Activated naive CD8-positive, alpha-beta T cell treated with anti-CD3 and anti-CD28 coated beads for 36 hours (primary cell): ENCODE data around the gene ANKRD28. TPM values are rescaled to one million over a fixed set of nuclear protein-coding genes. Genes with fewer than 3 reads are reported as not detected.

Experiments
- DNase-seq: peaks from one replicate; pipeline ENCODE4 v3.0.0; 2021
- H3K27ac Mint-ChIP-seq: one replicate; pipeline ENCODE4 v1.8.0; 2022; ENCODE audit warnings: mild to moderate bottlenecking, moderate library complexity, mixed read lengths
- H3K27me3 Mint-ChIP-seq: one replicate; pipeline ENCODE4 v1.8.0; 2022; ENCODE audit warnings: mild to moderate bottlenecking, mixed read lengths
- H3K36me3 Mint-ChIP-seq: one replicate; pipeline ENCODE4 v1.8.0; 2021; ENCODE audit warnings: mild to moderate bottlenecking, mixed read lengths
- H3K4me1 Mint-ChIP-seq: one replicate; pipeline ENCODE4 v1.8.0; 2021; ENCODE audit warnings: mixed read lengths
- H3K4me3 Mint-ChIP-seq: one replicate; pipeline ENCODE4 v1.8.0; 2022; ENCODE audit warnings: mild to moderate bottlenecking, moderate library complexity, mixed read lengths
- H3K9me3 Mint-ChIP-seq: one replicate; pipeline ENCODE4 v1.8.0; 2022; ENCODE audit warnings: mixed read lengths
- total RNA-seq, 2 experiments: library from RNA; stranded (reverse); gene quantifications; one replicate each; pipeline ENCODE4 v1.2.3, GENCODE V29; 2021

ANKRD28 gene
- total RNA-seq, 2 experiments from 2014 or later: 31.2 to 33.1 TPM

- Mint-ChIP-seq H3K9me3 (no peaks in the 10 kb centered on the region), H3K27me3 (no peaks in the 10 kb centered on the region), H3K4me3 (no peak overlapping the region), H3K4me1 (peaks cover 2% of the 10 kb centered on the region), H3K36me3 (peaks cover 12% of the 10 kb centered on the region), H3K27ac (no peak overlapping the region)
- no peak for DNase-seq
Measured at GRCh38 chr3:15693355-15693754, 104.4 kb downstream of the ANKRD28 start.

- DNase-seq: no peak
- no peak overlapping the region for H3K27ac Mint-ChIP-seq
- H3K36me3 Mint-ChIP-seq: peaks cover 8% of the 10 kb centered on the region
- no peaks in the 10 kb centered on the region for H3K9me3 Mint-ChIP-seq
- H3K4me1 Mint-ChIP-seq: peaks cover 2% of the 10 kb centered on the region
- no peaks in the 10 kb centered on the region for H3K27me3 Mint-ChIP-seq
- no peak overlapping the region for H3K4me3 Mint-ChIP-seq
Measured at GRCh38 chr3:15690748-15691147, 107.0 kb downstream of the ANKRD28 start.

GRCh38 chr3:15690230-15690629 is 107.5 kb downstream of the ANKRD28 start:
- DNase-seq: no peak
- H3K27ac Mint-ChIP-seq: no peak overlapping the region
- H3K27me3 Mint-ChIP-seq: no peaks in the 10 kb centered on the region
- H3K9me3 Mint-ChIP-seq: no peaks in the 10 kb centered on the region
- no peak overlapping the region for H3K4me3 Mint-ChIP-seq
- peaks cover 11% of the 10 kb centered on the region for H3K36me3 Mint-ChIP-seq
- peaks cover 2% of the 10 kb centered on the region for H3K4me1 Mint-ChIP-seq

GRCh38 chr3:15685927-15686326 is 111.9 kb downstream of the ANKRD28 start:
- no peak for DNase-seq
- H3K9me3 Mint-ChIP-seq: no peaks in the 10 kb centered on the region
- no peak overlapping the region for H3K4me3 Mint-ChIP-seq
- H3K27ac Mint-ChIP-seq: no peak overlapping the region
- no peaks in the 10 kb centered on the region for H3K4me1 Mint-ChIP-seq
- H3K27me3 Mint-ChIP-seq: no peaks in the 10 kb centered on the region
- peaks cover 15% of the 10 kb centered on the region for H3K36me3 Mint-ChIP-seq

DNA sequence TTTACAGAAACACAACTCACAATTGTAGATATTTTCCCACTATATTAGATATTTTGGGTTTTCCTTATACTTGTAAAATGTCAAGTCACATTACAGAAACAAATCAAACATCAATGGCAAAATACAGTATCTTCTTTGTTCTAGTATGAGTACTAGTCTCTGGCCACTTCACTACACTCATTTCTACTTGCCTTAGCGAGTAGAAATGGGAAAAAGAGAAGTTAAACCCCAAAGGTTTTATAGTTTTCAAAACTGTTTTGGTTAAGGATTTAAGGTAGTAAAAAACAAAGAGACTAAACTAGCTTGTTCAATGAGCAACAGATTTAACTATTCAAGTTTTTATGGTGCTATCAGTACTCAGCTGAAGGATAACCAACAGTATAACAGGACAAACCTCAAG is 114.5 kb downstream of the ANKRD28 start:
- Mint-ChIP-seq H3K36me3 (peaks cover 18% of the 10 kb centered on the region), H3K27ac (no peak overlapping the region), H3K27me3 (no peaks in the 10 kb centered on the region)

DNA sequence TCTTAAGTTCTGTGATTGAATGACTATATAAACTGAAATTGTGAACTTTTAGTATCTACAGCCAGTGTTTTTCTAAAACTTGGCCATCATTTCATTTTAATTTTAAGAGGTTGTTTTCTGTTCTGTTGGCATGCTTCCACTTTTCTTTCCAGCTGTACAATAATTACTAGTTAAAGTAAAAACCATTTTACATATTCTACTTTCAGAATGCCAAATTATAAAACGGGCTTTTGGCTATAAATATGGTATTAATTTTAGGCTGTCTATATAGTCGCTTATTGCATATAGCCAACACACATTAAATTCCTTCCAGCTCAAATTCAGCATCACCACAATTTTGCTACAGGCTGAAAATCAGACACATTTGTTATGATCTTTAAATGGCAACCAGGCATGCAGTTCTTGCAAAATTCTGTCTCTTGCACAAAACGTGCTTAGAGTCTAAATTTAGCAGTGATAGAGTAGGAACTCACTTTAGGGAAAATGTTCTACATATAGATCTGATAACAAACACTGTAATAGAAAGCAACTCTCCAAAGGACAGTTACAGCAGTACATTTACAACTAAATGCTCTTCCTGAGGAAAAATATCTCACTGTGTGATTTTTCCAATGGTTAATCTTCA is 115.1 kb downstream of the ANKRD28 start:
- no peak for DNase-seq
- H3K27me3 Mint-ChIP-seq: no peaks in the 10 kb centered on the region
- peaks cover 18% of the 10 kb centered on the region for H3K36me3 Mint-ChIP-seq
- no peak overlapping the region for H3K27ac Mint-ChIP-seq
- no peaks in the 10 kb centered on the region for H3K4me1 Mint-ChIP-seq
- H3K4me3 Mint-ChIP-seq: no peak overlapping the region
- H3K9me3 Mint-ChIP-seq: no peaks in the 10 kb centered on the region

More for the DNA sequence above, 114.5 kb downstream of the ANKRD28 start:
- Mint-ChIP-seq H3K4me3 (no peak overlapping the region), H3K9me3 (no peaks in the 10 kb centered on the region), H3K4me1 (no peaks in the 10 kb centered on the region)
- no peak for DNase-seq

- Mint-ChIP-seq H3K36me3 (peaks cover 19% of the 10 kb centered on the region), H3K27ac (no peak overlapping the region), H3K4me1 (no peaks in the 10 kb centered on the region), H3K4me3 (no peak overlapping the region), H3K9me3 (no peaks in the 10 kb centered on the region), H3K27me3 (no peaks in the 10 kb centered on the region)
- no peak for DNase-seq
Measured at GRCh38 chr3:15681668-15682067, 116.1 kb downstream of the ANKRD28 start.

- Mint-ChIP-seq H3K36me3 (peaks cover 9% of the 10 kb centered on the region), H3K4me3 (no peak overlapping the region), H3K9me3 (no peaks in the 10 kb centered on the region), H3K27me3 (no peaks in the 10 kb centered on the region), H3K27ac (no peak overlapping the region), H3K4me1 (no peaks in the 10 kb centered on the region)
- no peak for DNase-seq
Measured at GRCh38 chr3:15679306-15679705, 118.5 kb downstream of the ANKRD28 start.

DNA sequence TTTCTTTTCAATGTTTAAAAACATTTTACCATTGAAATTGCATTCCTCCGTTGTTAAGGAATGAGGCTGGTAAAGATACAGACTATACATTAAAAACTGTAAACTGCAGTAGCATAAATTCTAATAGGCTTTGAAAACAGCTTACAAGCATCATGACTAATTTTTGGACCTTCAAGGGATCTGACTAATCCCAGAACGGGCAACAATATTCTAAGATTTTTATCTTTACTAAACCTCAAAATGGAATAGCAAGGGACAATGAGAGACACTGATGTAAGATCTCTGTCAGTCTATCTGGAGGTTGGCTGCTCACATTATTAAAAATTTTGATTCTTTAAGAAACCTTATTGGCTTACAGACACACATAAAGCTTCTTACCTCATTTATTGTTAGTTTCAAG is 121.5 kb downstream of the ANKRD28 start:
- H3K36me3 Mint-ChIP-seq: peaks cover 12% of the 10 kb centered on the region
- no peak overlapping the region for H3K4me3 Mint-ChIP-seq
- no peaks in the 10 kb centered on the region for H3K9me3 Mint-ChIP-seq
- no peak overlapping the region for H3K27ac Mint-ChIP-seq
- no peaks in the 10 kb centered on the region for H3K4me1 Mint-ChIP-seq
- H3K27me3 Mint-ChIP-seq: no peaks in the 10 kb centered on the region
- no peak for DNase-seq

GRCh38 chr3:15673536-15673935 is 124.2 kb downstream of the ANKRD28 start:
- Mint-ChIP-seq H3K4me1 (peaks cover 2% of the 10 kb centered on the region), H3K27ac (no peak overlapping the region), H3K27me3 (no peaks in the 10 kb centered on the region)

GRCh38 chr3:15667484-15667883 is 130.3 kb downstream of the ANKRD28 start:
- no peak overlapping the region for H3K27ac Mint-ChIP-seq
- peaks cover 4% of the 10 kb centered on the region for H3K9me3 Mint-ChIP-seq
- H3K4me1 Mint-ChIP-seq: peaks cover 19% of the 10 kb centered on the region
- no peak overlapping the region for H3K4me3 Mint-ChIP-seq
- no peaks in the 10 kb centered on the region for H3K27me3 Mint-ChIP-seq
- peaks cover 39% of the 10 kb centered on the region for H3K36me3 Mint-ChIP-seq
- peak; percentile 40 for DNase-seq

More at GRCh38 chr3:15673536-15673935, 124.2 kb downstream of the ANKRD28 start:
- Mint-ChIP-seq H3K36me3 (peaks cover 15% of the 10 kb centered on the region), H3K9me3 (no peaks in the 10 kb centered on the region), H3K4me3 (no peak overlapping the region)
- no peak for DNase-seq

DNA sequence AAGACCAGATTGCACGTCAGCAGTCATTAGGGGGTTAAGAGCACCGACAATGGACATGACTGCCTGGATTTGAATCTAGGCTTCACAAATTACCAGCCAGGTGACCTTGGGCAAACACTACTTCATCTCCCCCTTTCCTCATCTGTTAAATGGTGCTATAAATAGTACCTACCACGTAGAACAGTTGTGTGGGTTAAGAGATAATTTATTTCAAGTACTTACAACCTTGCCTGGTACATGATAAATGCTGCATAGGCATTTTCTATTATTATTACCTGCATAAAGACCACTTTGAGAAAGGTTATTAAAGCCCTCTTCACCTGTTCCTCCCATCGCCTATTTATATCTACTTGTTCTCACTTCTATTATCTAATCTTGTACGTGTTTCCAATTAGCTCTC is 131.5 kb downstream of the ANKRD28 start:
- peaks cover 19% of the 10 kb centered on the region for H3K4me1 Mint-ChIP-seq
- peaks cover 39% of the 10 kb centered on the region for H3K36me3 Mint-ChIP-seq
- no peak overlapping the region for H3K4me3 Mint-ChIP-seq
- peaks cover 5% of the 10 kb centered on the region for H3K9me3 Mint-ChIP-seq
- no peak for DNase-seq
- H3K27me3 Mint-ChIP-seq: no peaks in the 10 kb centered on the region
- H3K27ac Mint-ChIP-seq: no peak overlapping the region

GRCh38 chr3:15665510-15666150 is 132.1 kb downstream of the ANKRD28 start:
- Mint-ChIP-seq H3K36me3 (peaks cover 39% of the 10 kb centered on the region), H3K4me3 (no peak overlapping the region), H3K4me1 (peaks cover 19% of the 10 kb centered on the region), H3K27me3 (no peaks in the 10 kb centered on the region), H3K9me3 (peaks cover 5% of the 10 kb centered on the region), H3K27ac (no peak overlapping the region)
- no peak for DNase-seq

DNA sequence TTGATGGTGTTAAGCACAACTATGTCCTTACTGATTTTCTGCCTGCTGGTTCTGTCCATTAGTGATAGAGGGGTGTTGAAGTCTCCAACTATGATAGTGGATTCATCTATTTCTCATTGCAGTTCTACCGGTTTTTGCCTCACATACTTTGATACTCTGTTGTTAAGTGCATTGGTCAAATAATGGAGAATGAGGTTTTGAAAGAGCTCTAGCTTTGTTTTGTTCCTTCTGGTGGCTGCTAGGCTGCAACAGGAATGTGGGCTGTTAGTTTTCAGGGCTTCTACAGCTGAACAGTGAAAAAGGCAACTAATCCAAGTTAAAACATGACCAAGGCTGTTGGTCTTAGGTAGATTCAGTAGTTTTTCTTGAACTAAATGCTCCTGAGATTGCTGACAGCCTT is 133.6 kb downstream of the ANKRD28 start:
- Mint-ChIP-seq H3K36me3 (peaks cover 33% of the 10 kb centered on the region), H3K27me3 (no peaks in the 10 kb centered on the region), H3K9me3 (peaks cover 5% of the 10 kb centered on the region), H3K4me3 (no peak overlapping the region), H3K4me1 (peaks cover 25% of the 10 kb centered on the region), H3K27ac (no peak overlapping the region)
- no peak for DNase-seq

- Mint-ChIP-seq H3K36me3 (peaks cover 15% of the 10 kb centered on the region), H3K27ac (no peak overlapping the region), H3K4me3 (no peak overlapping the region), H3K27me3 (no peaks in the 10 kb centered on the region), H3K9me3 (peaks cover 18% of the 10 kb centered on the region), H3K4me1 (peaks cover 7% of the 10 kb centered on the region)
- no peak for DNase-seq
Measured at GRCh38 chr3:15660055-15660935, 137.5 kb downstream of the ANKRD28 start.
